TTC549 (cell line): ENCODE data around the gene LONP2.
"Not testable (repeated sequence)": the region's sequence is repeated elsewhere in the genome, so short reads cannot be mapped to it uniquely, and the experiment has no call there.

Source experiments
- FAIRE-seq: peaks from 2 replicates; lab custom pipeline; 2012; peaks lifted over from hg19 to GRCh38; lab: Jason Lieb, UNC

The LONP2 gene

GRCh38 chr16:48235556-48236136 lies 8.5 kb upstream of the LONP2 start:
- no peak for FAIRE-seq

GRCh38 chr16:48236286-48236685 lies 7.8 kb upstream of the LONP2 start:
- no peak for FAIRE-seq

GRCh38 chr16:48240147-48240546 lies 4.0 kb upstream of the LONP2 start:
- FAIRE-seq: not testable (repeated sequence)

- FAIRE-seq: no peak
Observed at GRCh38 chr16:48244863-48245195, 729 bp downstream of the LONP2 start.

- no peak for FAIRE-seq
Observed at GRCh38 chr16:48246066-48246465, 2.0 kb downstream of the LONP2 start.

- FAIRE-seq: no peak
Observed at GRCh38 chr16:48247311-48247710, 3.2 kb downstream of the LONP2 start, which contains the start of gene ABCC11. TSS of gene ABCC11 (minus strand) at chr16:48247539. CDS start at chr16:48231921, 15,618 bp downstream.

GRCh38 chr16:48250520-48251278 lies 6.6 kb downstream of the LONP2 start:
- no peak for FAIRE-seq

- no peak for FAIRE-seq
Observed at GRCh38 chr16:48252013-48252412, 7.9 kb downstream of the LONP2 start.

GRCh38 chr16:48256579-48257177 lies 12.6 kb downstream of the LONP2 start:
- FAIRE-seq: no peak

GRCh38 chr16:48261569-48261968 lies 17.5 kb downstream of the LONP2 start:
- FAIRE-seq: no peak

GRCh38 chr16:48262631-48263030 lies 18.5 kb downstream of the LONP2 start:
- no peak for FAIRE-seq

- FAIRE-seq: no peak
Observed at GRCh38 chr16:48269011-48269410, 24.9 kb downstream of the LONP2 start.

- FAIRE-seq: no peak
Observed at GRCh38 chr16:48271728-48272127, 27.6 kb downstream of the LONP2 start.

GRCh38 chr16:48272837-48273421 lies 28.8 kb downstream of the LONP2 start:
- FAIRE-seq: no peak

- FAIRE-seq: no peak
Observed at GRCh38 chr16:48274476-48274875, 30.4 kb downstream of the LONP2 start.

- FAIRE-seq: no peak
Observed at GRCh38 chr16:48276102-48276501, 32.0 kb downstream of the LONP2 start.

GRCh38 chr16:48277158-48277557 lies 33.1 kb downstream of the LONP2 start:
- FAIRE-seq: no peak

GRCh38 chr16:48279199-48279598 lies 35.1 kb downstream of the LONP2 start:
- no peak for FAIRE-seq

GRCh38 chr16:48280546-48280945 lies 36.4 kb downstream of the LONP2 start:
- FAIRE-seq: no peak

- FAIRE-seq: no peak
Observed at GRCh38 chr16:48282636-48283263, 38.6 kb downstream of the LONP2 start.

GRCh38 chr16:48284772-48285409 lies 40.8 kb downstream of the LONP2 start:
- no peak for FAIRE-seq

GRCh38 chr16:48287239-48287638 lies 43.1 kb downstream of the LONP2 start:
- no peak for FAIRE-seq
